GM19238 (cell line): ENCODE data around the gene FEZF2.

ENCODE experiments used
- DNase-seq: peaks from one replicate; pipeline ENCODE4 v3.0.0; 2011; ENCODE audit warnings: low spot score; ENCODE audit not compliant: insufficient read length

The FEZF2 gene

GRCh38 chr3:62332835-62333244 is 40.5 kb downstream of the FEZF2 start:
- no peak for DNase-seq

GRCh38 chr3:62332017-62332416 is 41.3 kb downstream of the FEZF2 start:
- DNase-seq: no peak

DNA sequence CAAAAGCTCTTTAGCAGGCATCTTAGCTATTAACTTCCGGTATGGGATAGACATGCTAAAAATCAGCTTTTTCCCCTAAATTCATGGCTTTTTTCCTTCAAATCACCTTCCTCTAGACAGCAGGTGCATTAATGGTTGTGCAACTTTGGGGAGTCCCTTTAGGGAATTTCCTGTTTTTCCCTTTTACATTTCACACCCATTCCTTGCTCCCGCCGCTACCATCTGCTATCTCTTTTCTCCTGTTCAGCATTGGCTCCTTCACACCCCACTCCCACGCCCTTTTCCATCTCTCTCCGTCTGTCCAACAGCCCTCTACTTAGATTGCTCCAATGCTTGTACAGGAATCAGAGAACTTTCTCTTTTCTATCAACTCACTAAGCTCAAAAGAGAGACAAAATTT is 43.4 kb downstream of the FEZF2 start:
- DNase-seq: no peak

DNA sequence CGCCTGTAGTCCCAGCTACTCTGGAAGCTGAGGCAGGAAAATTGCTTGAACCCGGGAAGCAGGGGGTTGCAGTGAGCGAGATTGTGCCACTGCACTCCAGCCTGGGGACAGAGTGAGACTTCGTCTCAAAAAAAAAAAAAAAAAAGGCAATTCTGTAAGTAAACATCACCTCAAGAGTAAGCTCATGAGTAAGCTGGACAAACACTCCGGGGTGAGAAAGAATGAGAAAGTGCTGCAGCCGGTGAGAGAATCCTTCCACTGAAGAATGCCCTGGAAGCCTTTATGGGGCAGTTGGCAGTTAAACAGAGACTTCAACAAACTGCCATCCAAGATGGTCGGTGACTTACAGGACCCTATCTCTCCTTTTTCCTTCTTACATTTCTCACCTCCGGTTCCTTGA is 47.5 kb downstream of the FEZF2 start:
- DNase-seq: no peak

DNA sequence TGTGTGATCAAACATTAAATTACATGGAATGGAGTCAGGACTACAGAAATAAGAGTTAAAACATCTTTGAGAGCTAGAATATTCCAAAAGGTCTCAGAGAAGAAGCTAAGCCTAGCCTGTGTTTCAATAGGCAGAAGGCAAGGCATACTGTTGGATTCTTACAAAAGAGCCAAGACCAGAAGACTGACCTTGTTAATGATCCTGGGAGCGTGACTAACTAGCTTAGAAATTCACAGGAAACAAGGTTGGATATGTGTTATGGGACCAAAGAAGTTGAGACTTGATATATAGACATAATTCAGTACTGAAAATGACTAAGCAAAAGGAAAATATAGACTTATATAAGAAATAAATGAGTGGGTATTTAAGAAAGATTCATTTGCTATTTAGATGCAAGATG is 50.1 kb downstream of the FEZF2 start:
- DNase-seq: no peak
